ENCODE data around the gene MRPS7.

MRPS7 gene

DNA sequence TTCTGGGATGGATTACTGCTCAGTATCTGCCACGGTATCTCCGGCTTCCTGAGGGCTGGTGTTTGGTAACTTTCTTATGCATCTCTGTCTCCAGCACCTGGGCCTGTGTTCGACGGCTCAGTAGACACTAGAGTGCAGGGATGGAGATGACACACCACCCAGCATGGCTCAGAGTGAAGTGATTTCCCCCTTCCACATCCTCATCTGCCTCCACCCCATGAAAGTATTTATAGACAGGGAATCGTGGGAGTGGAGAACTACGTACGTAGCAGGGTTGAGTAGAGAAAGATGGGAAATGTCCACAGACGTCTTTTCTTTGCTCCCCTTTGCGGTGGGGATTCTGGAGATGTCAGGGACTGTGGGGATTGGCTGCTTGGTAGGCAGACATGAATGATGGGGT is 39.4 kb downstream of the MRPS7 start:
- Histone ChIP-seq H3K36me3 (ENCODE audit: control insufficient read depth in 2 of 2, insufficient read depth in 1 of 2, low read length in 2 of 2) (no peaks in the 10 kb centered on the region; a peak in 1 of 3 replicates), H3K9me3 (ENCODE audit: control insufficient read depth, insufficient read depth, low read depth, low read length) (no peaks in the 10 kb centered on the region), H3K4me1 (ENCODE audit: control insufficient read depth, insufficient read depth, low read length) (no peaks in the 10 kb centered on the region), H3K4me3 (ENCODE audit: low read depth, low read length) (no peak overlapping the region), H3K27ac (ENCODE audit: extremely low read depth, low read depth, low read length) (no peak overlapping the region)
- TF ChIP-seq ZNF654 (tag by site-specific recombination; IDR thresholded peaks at IDR 0.05; ENCODE audit: low read depth) (no peak), ZSCAN23 (tag by site-specific recombination; IDR thresholded peaks at IDR 0.05) (no peak), ZNF510 (tag by site-specific recombination; IDR thresholded peaks at IDR 0.05; ENCODE audit: insufficient replicate concordance) (no peak), ZNF514 (tag by site-specific recombination; IDR thresholded peaks at IDR 0.05) (no peak), FEZF1 (tag by site-specific recombination; IDR thresholded peaks at IDR 0.05) (no peak), ZNF585B (tag by site-specific recombination; IDR thresholded peaks at IDR 0.05) (no peak)
- ChIA-PET CTCF (interaction anchor here (0.6 to 1.0 kb wide), 2 partner anchors 28 to 105 kb away, joined by 3 read pairs; no protein-coding TSS in a partner anchor), POLR2A (interaction anchor here (1.3 kb wide), 1 partner anchor 12 kb away, joined by 8 read pairs; the partner anchor contains the start of gene SLC25A19)

DNA sequence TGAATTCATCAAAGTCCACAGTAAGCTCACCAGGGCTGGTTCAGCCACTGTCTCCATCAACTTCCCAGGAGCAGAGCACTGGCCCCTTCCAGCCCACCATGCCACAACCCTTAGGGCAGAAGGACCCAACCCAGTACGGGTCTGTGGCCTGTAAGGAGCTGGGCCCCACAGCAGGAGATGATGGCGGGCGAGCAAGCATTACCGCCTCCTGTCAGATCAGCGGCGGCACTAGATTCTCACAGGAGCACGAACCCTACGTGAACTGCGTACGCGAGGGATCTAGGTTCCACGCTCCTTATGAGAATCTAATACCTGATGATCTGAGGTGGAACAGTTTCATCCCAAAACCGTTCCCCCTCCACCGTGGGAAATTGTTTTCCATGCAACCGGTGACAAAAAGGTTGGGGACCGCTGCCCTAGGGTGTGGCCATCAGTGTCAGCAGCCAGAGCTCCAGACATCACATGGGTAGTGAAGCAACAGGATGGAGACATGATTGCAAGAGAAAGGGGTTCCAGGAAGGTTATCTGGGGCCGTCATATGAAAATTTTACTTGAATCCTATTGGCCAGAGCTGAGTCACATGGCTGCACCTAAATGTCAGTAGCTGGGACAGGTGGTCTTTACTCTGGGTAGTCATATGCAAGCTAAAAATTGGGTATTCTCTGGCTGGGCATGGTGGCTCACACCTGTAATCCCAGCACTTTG is 40.0 kb downstream of the MRPS7 start:
- Histone ChIP-seq H3K9me3 (ENCODE audit: control insufficient read depth, insufficient read depth, low read depth, low read length) (no peaks in the 10 kb centered on the region), H3K4me3 (ENCODE audit: low read depth, low read length) (no peak overlapping the region), H3K36me3 (ENCODE audit: control insufficient read depth in 2 of 2, insufficient read depth in 1 of 2, low read length in 2 of 2) (no peaks in the 10 kb centered on the region; a peak in 1 of 3 replicates), H3K27ac (ENCODE audit: extremely low read depth, low read depth, low read length) (no peak overlapping the region), H3K4me1 (ENCODE audit: control insufficient read depth, insufficient read depth, low read length) (no peaks in the 10 kb centered on the region)
- ChIA-PET POLR2A (no interaction called here), CTCF (interaction anchor here (0.6 to 1.0 kb wide), 2 partner anchors 29 to 105 kb away, joined by 3 read pairs; no protein-coding TSS in a partner anchor)
- TF ChIP-seq, protein P1, sequence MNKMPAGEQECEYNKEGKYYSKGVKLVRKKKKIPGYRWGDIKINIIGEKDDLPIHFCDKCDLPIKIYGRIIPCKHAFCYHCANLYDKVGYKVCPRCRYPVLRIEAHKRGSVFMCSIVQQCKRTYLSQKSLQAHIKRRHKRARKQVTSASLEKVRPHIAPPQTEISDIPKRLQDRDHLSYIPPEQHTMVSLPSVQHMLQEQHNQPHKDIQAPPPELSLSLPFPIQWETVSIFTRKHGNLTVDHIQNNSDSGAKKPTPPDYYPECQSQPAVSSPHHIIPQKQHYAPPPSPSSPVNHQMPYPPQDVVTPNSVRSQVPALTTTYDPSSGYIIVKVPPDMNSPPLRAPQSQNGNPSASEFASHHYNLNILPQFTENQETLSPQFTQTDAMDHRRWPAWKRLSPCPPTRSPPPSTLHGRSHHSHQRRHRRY (tag by site-specific recombination; IDR thresholded peaks at IDR 0.05) = no peak
- TF ChIP-seq YY1 (tag by site-specific recombination; IDR thresholded peaks at IDR 0.05) (no peak), KLF8 (tag by site-specific recombination; IDR thresholded peaks at IDR 0.05) (no peak), ZNF239 (tag by site-specific recombination; IDR thresholded peaks at IDR 0.05) (no peak), ZNF433 (tag by site-specific recombination; IDR thresholded peaks at IDR 0.05; ENCODE audit: low read depth) (no peak), ZNF114 (tag by site-specific recombination; IDR thresholded peaks at IDR 0.05) (no peak), ZNF610 (tag by site-specific recombination; IDR thresholded peaks at IDR 0.05; ENCODE audit: borderline replicate concordance) (no peak), ZNF76 (tag by site-specific recombination; IDR thresholded peaks at IDR 0.05; ENCODE audit: borderline replicate concordance, low read depth) (no peak), SP7 (tag by site-specific recombination; IDR thresholded peaks at IDR 0.05) (no peak), ZNF214 (tag by site-specific recombination; IDR thresholded peaks at IDR 0.05; ENCODE audit: borderline replicate concordance) (no peak), ZNF701 (tag by site-specific recombination; IDR thresholded peaks at IDR 0.05) (no peak), ZNF529 (tag by site-specific recombination; IDR thresholded peaks at IDR 0.05; ENCODE audit: insufficient replicate concordance) (no peak), SCRT1 (tag by site-specific recombination; IDR thresholded peaks at IDR 0.05; ENCODE audit: borderline replicate concordance) (no peak), ZNF560 (tag by site-specific recombination; IDR thresholded peaks at IDR 0.05; ENCODE audit: borderline replicate concordance) (no peak), ZNF571 (tag by site-specific recombination; IDR thresholded peaks at IDR 0.05) (no peak)
- TF ChIP-seq, protein P2, sequence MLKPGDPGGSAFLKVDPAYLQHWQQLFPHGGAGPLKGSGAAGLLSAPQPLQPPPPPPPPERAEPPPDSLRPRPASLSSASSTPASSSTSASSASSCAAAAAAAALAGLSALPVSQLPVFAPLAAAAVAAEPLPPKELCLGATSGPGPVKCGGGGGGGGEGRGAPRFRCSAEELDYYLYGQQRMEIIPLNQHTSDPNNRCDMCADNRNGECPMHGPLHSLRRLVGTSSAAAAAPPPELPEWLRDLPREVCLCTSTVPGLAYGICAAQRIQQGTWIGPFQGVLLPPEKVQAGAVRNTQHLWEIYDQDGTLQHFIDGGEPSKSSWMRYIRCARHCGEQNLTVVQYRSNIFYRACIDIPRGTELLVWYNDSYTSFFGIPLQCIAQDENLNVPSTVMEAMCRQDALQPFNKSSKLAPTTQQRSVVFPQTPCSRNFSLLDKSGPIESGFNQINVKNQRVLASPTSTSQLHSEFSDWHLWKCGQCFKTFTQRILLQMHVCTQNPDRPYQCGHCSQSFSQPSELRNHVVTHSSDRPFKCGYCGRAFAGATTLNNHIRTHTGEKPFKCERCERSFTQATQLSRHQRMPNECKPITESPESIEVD (tag by site-specific recombination; IDR thresholded peaks at IDR 0.05) = no peak
- TF ChIP-seq, protein P3, sequence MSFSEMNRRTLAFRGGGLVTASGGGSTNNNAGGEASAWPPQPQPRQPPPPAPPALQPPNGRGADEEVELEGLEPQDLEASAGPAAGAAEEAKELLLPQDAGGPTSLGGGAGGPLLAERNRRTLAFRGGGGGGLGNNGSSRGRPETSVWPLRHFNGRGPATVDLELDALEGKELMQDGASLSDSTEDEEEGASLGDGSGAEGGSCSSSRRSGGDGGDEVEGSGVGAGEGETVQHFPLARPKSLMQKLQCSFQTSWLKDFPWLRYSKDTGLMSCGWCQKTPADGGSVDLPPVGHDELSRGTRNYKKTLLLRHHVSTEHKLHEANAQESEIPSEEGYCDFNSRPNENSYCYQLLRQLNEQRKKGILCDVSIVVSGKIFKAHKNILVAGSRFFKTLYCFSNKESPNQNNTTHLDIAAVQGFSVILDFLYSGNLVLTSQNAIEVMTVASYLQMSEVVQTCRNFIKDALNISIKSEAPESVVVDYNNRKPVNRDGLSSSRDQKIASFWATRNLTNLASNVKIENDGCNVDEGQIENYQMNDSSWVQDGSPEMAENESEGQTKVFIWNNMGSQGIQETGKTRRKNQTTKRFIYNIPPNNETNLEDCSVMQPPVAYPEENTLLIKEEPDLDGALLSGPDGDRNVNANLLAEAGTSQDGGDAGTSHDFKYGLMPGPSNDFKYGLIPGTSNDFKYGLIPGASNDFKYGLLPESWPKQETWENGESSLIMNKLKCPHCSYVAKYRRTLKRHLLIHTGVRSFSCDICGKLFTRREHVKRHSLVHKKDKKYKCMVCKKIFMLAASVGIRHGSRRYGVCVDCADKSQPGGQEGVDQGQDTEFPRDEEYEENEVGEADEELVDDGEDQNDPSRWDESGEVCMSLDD (tag by site-specific recombination; IDR thresholded peaks at IDR 0.05) = no peak
- TF ChIP-seq, protein P4, sequence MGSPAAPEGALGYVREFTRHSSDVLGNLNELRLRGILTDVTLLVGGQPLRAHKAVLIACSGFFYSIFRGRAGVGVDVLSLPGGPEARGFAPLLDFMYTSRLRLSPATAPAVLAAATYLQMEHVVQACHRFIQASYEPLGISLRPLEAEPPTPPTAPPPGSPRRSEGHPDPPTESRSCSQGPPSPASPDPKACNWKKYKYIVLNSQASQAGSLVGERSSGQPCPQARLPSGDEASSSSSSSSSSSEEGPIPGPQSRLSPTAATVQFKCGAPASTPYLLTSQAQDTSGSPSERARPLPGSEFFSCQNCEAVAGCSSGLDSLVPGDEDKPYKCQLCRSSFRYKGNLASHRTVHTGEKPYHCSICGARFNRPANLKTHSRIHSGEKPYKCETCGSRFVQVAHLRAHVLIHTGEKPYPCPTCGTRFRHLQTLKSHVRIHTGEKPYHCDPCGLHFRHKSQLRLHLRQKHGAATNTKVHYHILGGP (tag by site-specific recombination; IDR thresholded peaks at IDR 0.05) = no peak
- TF ChIP-seq, protein P5, sequence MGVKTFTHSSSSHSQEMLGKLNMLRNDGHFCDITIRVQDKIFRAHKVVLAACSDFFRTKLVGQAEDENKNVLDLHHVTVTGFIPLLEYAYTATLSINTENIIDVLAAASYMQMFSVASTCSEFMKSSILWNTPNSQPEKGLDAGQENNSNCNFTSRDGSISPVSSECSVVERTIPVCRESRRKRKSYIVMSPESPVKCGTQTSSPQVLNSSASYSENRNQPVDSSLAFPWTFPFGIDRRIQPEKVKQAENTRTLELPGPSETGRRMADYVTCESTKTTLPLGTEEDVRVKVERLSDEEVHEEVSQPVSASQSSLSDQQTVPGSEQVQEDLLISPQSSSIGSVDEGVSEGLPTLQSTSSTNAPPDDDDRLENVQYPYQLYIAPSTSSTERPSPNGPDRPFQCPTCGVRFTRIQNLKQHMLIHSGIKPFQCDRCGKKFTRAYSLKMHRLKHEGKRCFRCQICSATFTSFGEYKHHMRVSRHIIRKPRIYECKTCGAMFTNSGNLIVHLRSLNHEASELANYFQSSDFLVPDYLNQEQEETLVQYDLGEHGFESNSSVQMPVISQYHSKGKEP (tag by site-specific recombination; IDR thresholded peaks at IDR 0.05) = no peak

All from HEK293 (cell line).